ENCODE measurements around the gene TSC22D4.

TSC22D4 gene

DNA sequence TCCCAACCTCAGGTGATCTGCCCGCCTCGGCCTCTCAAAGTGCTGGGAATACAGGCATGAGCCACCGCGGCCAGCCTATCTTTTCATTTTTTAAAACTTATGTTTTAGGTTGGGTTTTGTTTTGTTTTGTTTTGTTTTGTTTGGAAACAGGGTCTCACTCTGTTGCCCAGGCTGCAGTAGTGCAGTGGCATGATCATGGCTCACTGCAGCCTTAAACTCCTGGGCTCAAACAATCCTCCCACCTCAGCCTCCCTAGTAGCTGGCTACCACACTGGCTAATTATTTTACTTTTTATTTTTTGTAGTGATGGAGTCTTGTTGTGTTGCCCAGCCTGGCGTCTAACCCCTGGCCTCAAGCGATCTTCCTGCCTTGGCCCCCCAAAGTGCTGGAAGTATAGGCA, 40.6 kb upstream of the TSC22D4 start:
- ChIA-PET POLR2A (interaction anchor here (0.6 to 1.4 kb wide), 2 partner anchors 19 to 26 kb away, joined by 3 to 4 read pairs; partner anchors contain the start of gene AGFG2), CTCF (interaction anchor here (0.9 to 2.4 kb wide), 3 partner anchors 15 to 40 kb away, joined by 3 to 8 read pairs (median 5); no protein-coding TSS in a partner anchor)
- Histone ChIP-seq H3K36me3 (ENCODE audit: control insufficient read depth in 2 of 2, insufficient read depth in 1 of 2, low read length in 2 of 2) (no peaks in the 10 kb centered on the region), H3K27ac (ENCODE audit: extremely low read depth, low read depth, low read length) (no peak overlapping the region), H3K4me1 (ENCODE audit: control insufficient read depth, insufficient read depth, low read length) (no peaks in the 10 kb centered on the region), H3K9me3 (ENCODE audit: control insufficient read depth, insufficient read depth, low read depth, low read length) (no peaks in the 10 kb centered on the region), H3K4me3 (ENCODE audit: low read depth, low read length) (no peak overlapping the region)
- TF ChIP-seq ZNF121 (tag by site-specific recombination; IDR thresholded peaks at IDR 0.05) (peak; percentile 92), ZNF354C (tag by site-specific recombination; IDR thresholded peaks at IDR 0.05; ENCODE audit: borderline replicate concordance, low read depth) (no peak)

DNA sequence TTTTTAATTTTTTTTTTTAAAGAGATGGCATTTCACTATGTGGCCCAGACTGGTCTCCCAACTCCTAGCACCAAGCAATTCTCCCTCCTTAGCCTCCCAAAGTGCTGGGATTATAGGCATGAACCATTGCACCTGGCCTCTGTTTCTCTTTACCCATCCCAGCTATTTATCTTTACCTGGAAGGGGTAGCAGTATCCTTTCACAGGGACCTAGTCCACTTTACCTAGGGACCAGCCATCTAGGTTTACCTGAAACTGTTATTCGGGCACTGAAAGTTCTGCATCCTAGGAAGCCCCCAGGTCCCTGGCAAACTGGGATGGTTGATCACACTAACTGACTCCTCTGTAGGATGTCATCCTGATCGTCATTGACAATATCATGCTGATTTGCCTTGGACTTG, 38.3 kb upstream of the TSC22D4 start:
- peak; percentile 97 for TF ChIP-seq ZNF157 (tag by site-specific recombination; IDR thresholded peaks at IDR 0.05)
- no peak for TF ChIP-seq ZNF529 (tag by site-specific recombination; IDR thresholded peaks at IDR 0.05; ENCODE audit: insufficient replicate concordance)
- CTCF ChIA-PET, result interaction anchor here (0.6 to 1.4 kb wide), 2 partner anchors 34 to 47 kb away, joined by 4 to 9 read pairs; no protein-coding TSS in a partner anchor
- POLR2A ChIA-PET, result no interaction called here

GRCh38 chr7:100516135-100516812, 37.3 kb upstream of the TSC22D4 start:
- TF ChIP-seq, protein P1, sequence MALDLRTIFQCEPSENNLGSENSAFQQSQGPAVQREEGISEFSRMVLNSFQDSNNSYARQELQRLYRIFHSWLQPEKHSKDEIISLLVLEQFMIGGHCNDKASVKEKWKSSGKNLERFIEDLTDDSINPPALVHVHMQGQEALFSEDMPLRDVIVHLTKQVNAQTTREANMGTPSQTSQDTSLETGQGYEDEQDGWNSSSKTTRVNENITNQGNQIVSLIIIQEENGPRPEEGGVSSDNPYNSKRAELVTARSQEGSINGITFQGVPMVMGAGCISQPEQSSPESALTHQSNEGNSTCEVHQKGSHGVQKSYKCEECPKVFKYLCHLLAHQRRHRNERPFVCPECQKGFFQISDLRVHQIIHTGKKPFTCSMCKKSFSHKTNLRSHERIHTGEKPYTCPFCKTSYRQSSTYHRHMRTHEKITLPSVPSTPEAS (tag by site-specific recombination; IDR thresholded peaks at IDR 0.05), result no peak
- H3K36me3 ChIP-seq (ENCODE audit: control insufficient read depth in 2 of 2, insufficient read depth in 1 of 2, low read length in 2 of 2), result no peaks in the 10 kb centered on the region
- H3K4me1 ChIP-seq (ENCODE audit: control insufficient read depth, insufficient read depth, low read length), result no peaks in the 10 kb centered on the region
- ChIA-PET CTCF (interaction anchor here (0.7 to 1.7 kb wide), 4 partner anchors 34 to 48 kb away, joined by 3 to 6 read pairs (median 4); no protein-coding TSS in a partner anchor), POLR2A (interaction anchor here (1.0 to 1.3 kb wide), 2 partner anchors 23 to 87 kb away, joined by 3 to 4 read pairs; partner anchors contain the start of genes AGFG2 and MEPCE)
- no peak overlapping the region for H3K4me3 ChIP-seq (ENCODE audit: low read depth, low read length)
- no peaks in the 10 kb centered on the region for H3K9me3 ChIP-seq (ENCODE audit: control insufficient read depth, insufficient read depth, low read depth, low read length)
- H3K27ac ChIP-seq (ENCODE audit: extremely low read depth, low read depth, low read length), result no peak overlapping the region

More for the DNA sequence above, 38.3 kb upstream of the TSC22D4 start:
- Histone ChIP-seq H3K36me3 (ENCODE audit: control insufficient read depth in 2 of 2, insufficient read depth in 1 of 2, low read length in 2 of 2) (no peaks in the 10 kb centered on the region), H3K9me3 (ENCODE audit: control insufficient read depth, insufficient read depth, low read depth, low read length) (no peaks in the 10 kb centered on the region), H3K27ac (ENCODE audit: extremely low read depth, low read depth, low read length) (no peak overlapping the region), H3K4me1 (ENCODE audit: control insufficient read depth, insufficient read depth, low read length) (no peaks in the 10 kb centered on the region), H3K4me3 (ENCODE audit: low read depth, low read length) (no peak overlapping the region)

- no peaks in the 10 kb centered on the region for H3K9me3 ChIP-seq (ENCODE audit: control insufficient read depth, insufficient read depth, low read depth, low read length)
- H3K4me1 ChIP-seq (ENCODE audit: control insufficient read depth, insufficient read depth, low read length), result no peaks in the 10 kb centered on the region
- H3K27ac ChIP-seq (ENCODE audit: extremely low read depth, low read depth, low read length), result no peak overlapping the region
- H3K4me3 ChIP-seq (ENCODE audit: low read depth, low read length), result no peak overlapping the region
- POLR2A ChIA-PET, result interaction anchor here (1.0 kb wide), 1 partner anchor 86 kb away, joined by 4 read pairs; the partner anchor contains the start of gene MEPCE
- TF ChIP-seq ZBTB44 (tag by site-specific recombination; IDR thresholded peaks at IDR 0.05), result no peak
- TF ChIP-seq IKZF3 (tag by site-specific recombination; IDR thresholded peaks at IDR 0.05), result no peak
- no peak for TF ChIP-seq ZNF558 (tag by site-specific recombination; IDR thresholded peaks at IDR 0.05)
- no peak for TF ChIP-seq ZBTB20 (tag by site-specific recombination; IDR thresholded peaks at IDR 0.05)
- no peak for TF ChIP-seq KLF8 (tag by site-specific recombination; IDR thresholded peaks at IDR 0.05)
- no peak for TF ChIP-seq ZNF473 (tag by site-specific recombination; IDR thresholded peaks at IDR 0.05)
- no peak for TF ChIP-seq ZNF10 (tag by site-specific recombination; IDR thresholded peaks at IDR 0.05)
- TF ChIP-seq GLIS1 (tag by site-specific recombination; IDR thresholded peaks at IDR 0.05), result no peak
- no peak for TF ChIP-seq GLI4 (tag by site-specific recombination; IDR thresholded peaks at IDR 0.05)
- TF ChIP-seq ZNF174 (tag by site-specific recombination; IDR thresholded peaks at IDR 0.05), result no peak
- TF ChIP-seq ZNF660 (tag by site-specific recombination; IDR thresholded peaks at IDR 0.05), result no peak
- TF ChIP-seq ZNF596 (tag by site-specific recombination; IDR thresholded peaks at IDR 0.05), result no peak
- TF ChIP-seq ZNF366 (tag by site-specific recombination; conservative IDR thresholded peaks at IDR 0.05), result peak; percentile 25; the same call in 1 of the 2 replicates
- no peak for TF ChIP-seq ZNF223 (tag by site-specific recombination; IDR thresholded peaks at IDR 0.05)
- no peak for TF ChIP-seq ZNF324 (tag by site-specific recombination; IDR thresholded peaks at IDR 0.05)
- TF ChIP-seq PRDM10 (tag by site-specific recombination; IDR thresholded peaks at IDR 0.05), result peak; percentile 74
- CTCF ChIA-PET, result interaction anchor here (0.6 kb wide), 1 partner anchor 800 kb away, joined by 3 read pairs; no protein-coding TSS in a partner anchor
- H3K36me3 ChIP-seq (ENCODE audit: control insufficient read depth in 2 of 2, insufficient read depth in 1 of 2, low read length in 2 of 2), result no peaks in the 10 kb centered on the region
These were observed 36.1 kb upstream of the TSC22D4 start for GRCh38 chr7:100515072-100515532.
